ENCODE measurements around the gene FKRP. TPM values are rescaled to one million over a fixed set of nuclear protein-coding genes. Genes with fewer than 3 reads are reported as not detected.
"Not testable (repeated sequence)": the region's sequence is repeated elsewhere in the genome, so short reads cannot be mapped to it uniquely, and the experiment has no call there.

The FKRP gene
- polyA plus RNA-seq (2012; ENCODE audit: low read depth, missing spikeins), result 7.9 TPM

- TF ChIP-seq POLR2A (IDR thresholded peaks at IDR 0.05; ENCODE audit: low read depth, low read length) (no peak), SPI1 (IDR thresholded peaks at IDR 0.05; ENCODE audit: low read depth, low read length) (no peak)
- FAIRE-seq (no peak), DNase-seq (ENCODE audit: insufficient read length, low spot score) (peak; percentile 66)
Measured at GRCh38 chr19:46745521-46746280, at the start of gene FKRP. Gene FKRP (plus strand): TSS chr19:46746057. CDS start chr19:46755451, 9,394 bp downstream.

- TF ChIP-seq TAF1 (IDR thresholded peaks at IDR 0.05; ENCODE audit: low read depth, low read length) (no peak), POLR2A (IDR thresholded peaks at IDR 0.05; ENCODE audit: low read depth, low read length) (no peak), PAX5 (IDR thresholded peaks at IDR 0.05; ENCODE audit: insufficient read depth, low read length, severe bottlenecking) (no peak), SPI1 (IDR thresholded peaks at IDR 0.05; ENCODE audit: low read depth, low read length) (no peak), POU2F2 (IDR thresholded peaks at IDR 0.05; ENCODE audit: low read depth, low read length) (no peak), POLR2AphosphoS5 (IDR thresholded peaks at IDR 0.05; ENCODE audit: low read depth, low read length) (no peak)
- DNase-seq (ENCODE audit: insufficient read length, low spot score), result no peak
- no peak for FAIRE-seq
Measured at GRCh38 chr19:46696866-46697203, 49.0 kb upstream of the FKRP start.

GRCh38 chr19:46697204-46697960 is 48.5 kb upstream of the FKRP start:
- TF ChIP-seq POLR2A (IDR thresholded peaks at IDR 0.05; ENCODE audit: low read depth, low read length), result no peak
- no peak for TF ChIP-seq TAF1 (IDR thresholded peaks at IDR 0.05; ENCODE audit: low read depth, low read length)
- TF ChIP-seq POU2F2 (IDR thresholded peaks at IDR 0.05; ENCODE audit: low read depth, low read length), result no peak
- TF ChIP-seq POLR2AphosphoS5 (IDR thresholded peaks at IDR 0.05; ENCODE audit: low read depth, low read length), result no peak
- TF ChIP-seq PAX5 (IDR thresholded peaks at IDR 0.05; ENCODE audit: insufficient read depth, low read length, severe bottlenecking), result no peak
- no peak for TF ChIP-seq SPI1 (IDR thresholded peaks at IDR 0.05; ENCODE audit: low read depth, low read length)
- no peak for DNase-seq (ENCODE audit: insufficient read length, low spot score)
- FAIRE-seq, result no peak

- FAIRE-seq (no peak), DNase-seq (ENCODE audit: insufficient read length, low spot score) (no peak)
- TF ChIP-seq POLR2AphosphoS5 (IDR thresholded peaks at IDR 0.05; ENCODE audit: low read depth, low read length) (no peak), TAF1 (IDR thresholded peaks at IDR 0.05; ENCODE audit: low read depth, low read length) (no peak), PAX5 (IDR thresholded peaks at IDR 0.05; ENCODE audit: insufficient read depth, low read length, severe bottlenecking) (no peak), POU2F2 (IDR thresholded peaks at IDR 0.05; ENCODE audit: low read depth, low read length) (no peak), SPI1 (IDR thresholded peaks at IDR 0.05; ENCODE audit: low read depth, low read length) (no peak), POLR2A (IDR thresholded peaks at IDR 0.05; ENCODE audit: low read depth, low read length) (no peak)
Measured at GRCh38 chr19:46698395-46699321, 47.2 kb upstream of the FKRP start.

GRCh38 chr19:46700704-46701103 is 45.2 kb upstream of the FKRP start:
- FAIRE-seq (no peak), DNase-seq (ENCODE audit: insufficient read length, low spot score) (no peak)
- TF ChIP-seq SPI1 (IDR thresholded peaks at IDR 0.05; ENCODE audit: low read depth, low read length) (no peak), TAF1 (IDR thresholded peaks at IDR 0.05; ENCODE audit: low read depth, low read length) (no peak), POLR2AphosphoS5 (IDR thresholded peaks at IDR 0.05; ENCODE audit: low read depth, low read length) (no peak), POLR2A (IDR thresholded peaks at IDR 0.05; ENCODE audit: low read depth, low read length) (no peak), POU2F2 (IDR thresholded peaks at IDR 0.05; ENCODE audit: low read depth, low read length) (no peak), PAX5 (IDR thresholded peaks at IDR 0.05; ENCODE audit: insufficient read depth, low read length, severe bottlenecking) (no peak)

GRCh38 chr19:46704379-46705076 is 41.3 kb upstream of the FKRP start:
- FAIRE-seq (peak; percentile 74), DNase-seq (ENCODE audit: insufficient read length, low spot score) (peak; percentile 87)
- no peak; the same call in 1 of the 2 replicates for TF ChIP-seq POLR2A (IDR thresholded peaks at IDR 0.05; ENCODE audit: low read depth, low read length)
- no peak for TF ChIP-seq POU2F2 (IDR thresholded peaks at IDR 0.05; ENCODE audit: low read depth, low read length)
- no peak for TF ChIP-seq POLR2AphosphoS5 (IDR thresholded peaks at IDR 0.05; ENCODE audit: low read depth, low read length)
- TF ChIP-seq TAF1 (IDR thresholded peaks at IDR 0.05; ENCODE audit: low read depth, low read length), result no peak
- TF ChIP-seq PAX5 (IDR thresholded peaks at IDR 0.05; ENCODE audit: insufficient read depth, low read length, severe bottlenecking), result no peak
- no peak for TF ChIP-seq SPI1 (IDR thresholded peaks at IDR 0.05; ENCODE audit: low read depth, low read length)

- FAIRE-seq (no peak), DNase-seq (ENCODE audit: insufficient read length, low spot score) (no peak)
- TF ChIP-seq SPI1 (IDR thresholded peaks at IDR 0.05; ENCODE audit: low read depth, low read length), result no peak
- TF ChIP-seq PAX5 (IDR thresholded peaks at IDR 0.05; ENCODE audit: insufficient read depth, low read length, severe bottlenecking), result no peak
- TF ChIP-seq POU2F2 (IDR thresholded peaks at IDR 0.05; ENCODE audit: low read depth, low read length), result no peak
- TF ChIP-seq POLR2A (IDR thresholded peaks at IDR 0.05; ENCODE audit: low read depth, low read length), result no peak
- no peak for TF ChIP-seq TAF1 (IDR thresholded peaks at IDR 0.05; ENCODE audit: low read depth, low read length)
- no peak for TF ChIP-seq POLR2AphosphoS5 (IDR thresholded peaks at IDR 0.05; ENCODE audit: low read depth, low read length)
Measured at GRCh38 chr19:46710687-46711086, 35.2 kb upstream of the FKRP start.

GRCh38 chr19:46712768-46713338 is 33.0 kb upstream of the FKRP start:
- not testable (repeated sequence) for FAIRE-seq; DNase-seq (ENCODE audit: insufficient read length, low spot score)
